GM12891 (cell line): Measurements from ENCODE around the gene FILIP1L.

Experiments
- DNase-seq: peaks from one replicate; pipeline ENCODE4 v3.0.0; 2011; ENCODE audit warnings: low spot score; ENCODE audit not compliant: insufficient read length
- FAIRE-seq: peaks from 2 replicates; lab custom pipeline; 2011; peaks lifted over from hg19 to GRCh38; lab: Jason Lieb, UNC
- PAX5 ChIP-seq: IDR thresholded peaks from 2 replicates; pipeline ENCODE4 v1.6.1; 2011; ENCODE audit warnings: low read length, moderate library complexity, mild to moderate bottlenecking; ENCODE audit not compliant: insufficient read depth, severe bottlenecking
- POLR2A ChIP-seq: IDR thresholded peaks from 2 replicates; pipeline ENCODE4 v1.6.1; 2011; ENCODE audit warnings: low read depth, low read length, control low read depth
- POLR2AphosphoS5 ChIP-seq: IDR thresholded peaks from 2 replicates; pipeline ENCODE4 v1.6.1; 2011; ENCODE audit warnings: low read depth, low read length, control low read depth
- POU2F2 ChIP-seq: IDR thresholded peaks from 2 replicates; pipeline ENCODE4 v1.6.1; 2011; ENCODE audit warnings: low read depth, mild to moderate bottlenecking, control low read depth, low read length, moderate library complexity
- SPI1 ChIP-seq: IDR thresholded peaks from 2 replicates; pipeline ENCODE4 v1.6.1; 2011; ENCODE audit warnings: low read depth, low read length, control low read depth
- TAF1 ChIP-seq: IDR thresholded peaks from 2 replicates; pipeline ENCODE4 v1.6.1; 2011; ENCODE audit warnings: low read depth, low read length, control low read depth

The FILIP1L gene

DNA sequence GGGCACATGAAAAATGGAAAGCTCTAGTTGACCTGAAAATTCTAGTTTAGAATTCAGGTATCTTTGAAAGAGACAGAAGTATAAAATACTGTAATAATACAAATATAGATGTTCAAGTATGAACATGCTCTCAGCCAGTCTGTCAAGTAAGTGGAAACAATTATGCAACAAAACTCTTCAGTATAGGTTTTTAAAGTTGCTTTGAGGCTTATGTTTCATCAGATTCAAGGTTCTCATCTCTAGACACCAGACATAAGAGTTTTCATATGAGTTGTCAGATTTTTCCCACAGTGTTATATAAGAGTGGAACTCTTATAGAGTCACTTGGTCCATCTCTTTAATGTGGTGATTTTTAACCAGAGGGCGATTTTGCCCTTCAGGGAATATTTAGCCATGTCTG lies 274.7 kb downstream of the FILIP1L start:
- FAIRE-seq (no peak), DNase-seq (no peak)
- no peak for TF ChIP-seq POLR2AphosphoS5
- no peak for TF ChIP-seq POLR2A

DNA sequence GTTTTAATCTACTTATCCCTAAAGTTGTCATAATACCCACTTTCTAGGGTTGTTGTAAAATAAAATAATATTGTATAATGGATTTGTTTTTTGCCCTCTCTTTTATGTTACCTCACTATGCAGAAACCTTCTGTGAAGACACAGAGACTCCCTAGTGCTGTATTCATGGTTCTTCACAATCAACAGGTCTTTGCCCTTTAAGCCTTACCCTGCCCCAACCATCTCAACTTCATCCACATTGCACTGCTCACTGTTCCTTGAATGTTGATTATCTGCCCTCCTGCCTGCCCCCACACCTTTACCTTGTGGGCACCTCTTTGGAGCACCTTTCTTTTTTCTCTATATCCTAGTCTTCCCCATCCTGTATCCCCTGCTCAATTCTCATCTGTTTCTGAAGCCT lies 275.5 kb downstream of the FILIP1L start:
- no peak for DNase-seq
- no peak for FAIRE-seq
- no peak for TF ChIP-seq TAF1
- no peak for TF ChIP-seq POLR2A
- TF ChIP-seq POU2F2: no peak
- no peak for TF ChIP-seq SPI1
- no peak for TF ChIP-seq PAX5
- TF ChIP-seq POLR2AphosphoS5: no peak

GRCh38 chr3:99837715-99838114 lies 276.6 kb downstream of the FILIP1L start:
- no peak for DNase-seq
- TF ChIP-seq PAX5: no peak
- no peak for TF ChIP-seq SPI1
- no peak for TF ChIP-seq POU2F2
- TF ChIP-seq POLR2A: no peak
- TF ChIP-seq TAF1: no peak
- TF ChIP-seq POLR2AphosphoS5: no peak
- FAIRE-seq: no peak

DNA sequence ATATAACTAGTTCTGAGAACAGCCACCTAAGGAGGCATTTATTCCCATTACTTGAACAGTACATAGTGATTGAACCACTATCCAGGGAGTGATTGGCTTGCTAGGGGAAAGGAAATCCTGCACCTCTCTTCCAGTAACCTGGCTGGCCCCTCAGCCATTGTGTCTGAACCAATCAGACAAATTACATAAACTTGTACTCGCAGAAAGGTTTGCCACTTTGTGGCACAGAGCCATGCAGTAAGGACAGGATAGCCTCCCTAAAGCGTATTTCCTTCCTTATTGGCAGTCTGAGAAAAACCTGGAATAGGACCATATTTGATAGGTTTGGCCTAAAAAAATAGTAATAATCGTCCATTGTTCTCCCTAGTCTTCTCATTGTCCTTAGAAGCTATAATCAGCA lies 277.6 kb downstream of the FILIP1L start:
- no peak for DNase-seq
- TF ChIP-seq POLR2A: no peak
- TF ChIP-seq POLR2AphosphoS5: no peak
- no peak for TF ChIP-seq SPI1
- no peak for TF ChIP-seq POU2F2
- no peak for TF ChIP-seq TAF1
- TF ChIP-seq PAX5: no peak
- no peak for FAIRE-seq

DNA sequence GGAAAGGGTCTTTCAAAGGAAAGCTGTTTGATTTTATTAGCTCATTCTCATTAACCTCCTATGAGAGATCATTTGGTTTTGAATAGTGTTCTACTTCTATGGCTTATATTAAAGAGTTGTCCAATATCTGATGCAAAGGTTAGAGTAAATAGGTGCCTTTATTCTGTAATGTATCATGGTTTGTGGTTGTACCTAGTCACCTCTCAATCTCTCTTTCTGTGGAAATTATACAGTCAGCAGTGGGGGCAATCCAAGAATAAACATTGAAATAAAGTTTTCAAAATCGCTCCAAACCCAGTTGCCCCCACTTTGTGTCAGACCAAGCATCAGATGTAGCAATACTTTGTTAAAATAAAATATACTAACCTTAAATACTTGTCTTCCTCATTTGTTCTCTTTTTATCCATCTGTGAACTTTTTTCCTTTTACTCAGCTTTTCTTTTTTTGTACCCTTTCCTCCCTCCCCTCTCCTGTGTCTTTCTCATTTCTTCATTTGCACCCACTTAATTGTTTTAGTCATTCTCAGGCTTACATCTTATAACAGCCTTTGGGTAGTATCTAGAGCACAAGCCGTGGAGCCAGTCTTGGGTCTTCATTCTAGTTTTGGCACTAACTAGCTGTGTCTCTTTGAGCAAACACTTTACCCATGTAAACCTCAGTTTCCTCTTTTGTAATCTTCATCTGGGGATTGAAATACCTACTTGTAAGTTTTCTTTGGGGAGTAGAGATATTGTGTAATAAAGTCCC lies 279.9 kb downstream of the FILIP1L start:
- DNase-seq (no peak), FAIRE-seq (no peak)
- no peak for TF ChIP-seq POLR2AphosphoS5
- TF ChIP-seq POLR2A: no peak
- TF ChIP-seq PAX5: no peak
- TF ChIP-seq TAF1: no peak
- TF ChIP-seq POU2F2: no peak
- no peak for TF ChIP-seq SPI1

DNA sequence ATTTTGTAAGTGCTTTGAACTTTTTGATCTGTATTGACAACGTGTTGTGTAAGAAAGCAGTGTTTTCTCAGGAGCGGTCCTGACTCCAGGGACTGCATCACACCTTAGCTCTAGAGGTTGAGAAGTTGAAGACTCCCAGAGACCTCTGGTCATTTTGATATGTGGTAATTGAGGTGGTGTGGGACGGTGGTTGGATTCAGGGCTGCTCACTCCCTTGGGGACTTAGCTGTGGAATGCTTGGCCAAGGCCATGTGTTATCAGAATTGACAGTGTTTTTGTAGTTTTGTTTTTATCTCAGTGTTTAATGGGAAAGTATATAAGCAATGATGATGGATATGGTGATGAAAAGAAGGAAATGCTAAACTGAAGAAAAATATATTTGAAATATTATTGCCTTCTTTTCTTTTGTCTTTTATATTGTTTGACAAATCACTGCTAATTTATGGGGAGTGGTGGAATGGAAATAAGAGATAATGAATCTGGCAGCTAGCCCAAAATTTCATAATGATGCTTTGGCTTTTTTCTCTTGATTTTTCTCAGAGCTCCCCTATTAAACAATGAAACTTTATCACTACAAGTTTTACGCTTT lies 280.6 kb downstream of the FILIP1L start:
- FAIRE-seq (no peak), DNase-seq (no peak)
- no peak for TF ChIP-seq PAX5
- TF ChIP-seq TAF1: no peak
- no peak for TF ChIP-seq POU2F2
- TF ChIP-seq POLR2AphosphoS5: no peak
- TF ChIP-seq POLR2A: no peak
- no peak for TF ChIP-seq SPI1

GRCh38 chr3:99829844-99830243 lies 284.5 kb downstream of the FILIP1L start:
- DNase-seq (no peak), FAIRE-seq (no peak)
- no peak for TF ChIP-seq SPI1

DNA sequence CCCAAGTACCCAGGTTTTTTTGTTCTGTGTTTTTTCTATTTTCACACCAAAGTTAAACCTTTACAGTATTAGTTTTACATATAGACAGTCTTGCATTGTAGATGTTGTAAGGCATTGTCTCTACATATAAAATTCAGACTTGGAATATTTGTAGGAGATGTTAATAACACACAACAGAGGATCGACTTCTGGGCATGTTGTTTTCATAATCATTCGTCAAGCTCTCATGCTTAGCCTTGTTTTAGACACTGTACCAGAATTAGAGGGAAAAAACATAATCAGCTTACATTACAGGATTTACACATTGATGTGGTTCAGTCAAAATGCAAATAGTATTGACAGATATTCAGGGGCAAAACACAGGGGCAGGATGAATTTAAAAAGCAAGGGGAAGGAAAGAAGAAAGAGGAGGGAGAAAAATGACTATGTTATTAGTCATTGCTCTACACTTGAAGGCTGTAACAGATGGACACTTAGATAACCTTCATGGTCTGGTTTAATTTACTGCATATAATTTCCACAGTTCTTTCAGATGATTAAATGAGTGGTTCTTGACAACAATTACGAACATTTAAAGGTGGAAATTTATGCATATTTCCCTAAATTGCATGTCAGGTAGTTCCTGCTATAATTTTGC lies 289.2 kb downstream of the FILIP1L start:
- FAIRE-seq (peak; percentile 58), DNase-seq (no peak)
- TF ChIP-seq SPI1: no peak
- no peak for TF ChIP-seq TAF1
- no peak for TF ChIP-seq PAX5
- TF ChIP-seq POLR2AphosphoS5: no peak
- TF ChIP-seq POLR2A: no peak
- TF ChIP-seq POU2F2: no peak

DNA sequence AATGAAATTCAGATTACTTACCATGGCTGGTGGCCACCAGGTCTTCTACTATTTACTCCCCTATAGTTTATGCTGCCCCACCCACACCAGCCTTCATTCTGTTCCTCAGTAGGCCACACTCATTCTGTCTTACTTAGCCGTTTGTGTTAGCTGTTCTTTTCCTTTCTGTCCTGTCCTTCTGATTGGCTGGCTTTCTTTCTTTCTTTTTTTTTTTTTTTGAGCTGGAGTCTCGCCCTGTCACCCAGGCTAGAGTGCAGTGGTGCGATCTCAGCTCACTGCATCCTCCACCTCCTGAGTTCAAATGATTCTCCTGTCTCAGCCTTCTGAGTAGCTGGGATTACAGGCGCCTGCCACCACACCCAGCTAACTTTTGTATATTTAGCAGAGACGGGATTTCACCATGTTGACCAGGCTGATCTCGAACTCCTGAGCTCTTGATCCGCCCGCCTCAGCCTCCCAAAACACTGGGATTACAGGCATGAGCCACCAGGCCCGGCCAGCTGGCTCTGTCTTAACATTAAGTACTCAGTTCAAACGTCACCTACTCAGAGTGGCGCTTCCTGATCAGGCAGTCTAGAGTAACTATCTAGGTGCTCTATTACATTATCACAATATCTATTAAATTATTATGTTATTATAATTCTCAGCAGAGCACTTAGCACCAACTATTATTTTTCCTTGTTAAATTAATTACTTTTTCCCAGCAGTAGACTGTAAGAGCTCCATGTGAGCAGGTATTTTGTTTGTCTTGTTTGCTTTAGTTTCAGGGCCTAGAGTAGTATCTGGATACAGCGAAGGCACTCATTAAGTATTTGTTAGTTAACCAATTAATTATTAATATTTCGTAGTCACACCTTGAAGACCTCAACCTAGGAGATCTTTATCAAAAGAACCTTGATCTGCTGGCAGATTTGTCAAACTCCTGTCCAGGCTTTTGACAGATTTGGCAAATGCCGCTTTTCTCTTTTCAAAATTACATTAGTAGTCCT lies 290.3 kb downstream of the FILIP1L start:
- DNase-seq: no peak

DNA sequence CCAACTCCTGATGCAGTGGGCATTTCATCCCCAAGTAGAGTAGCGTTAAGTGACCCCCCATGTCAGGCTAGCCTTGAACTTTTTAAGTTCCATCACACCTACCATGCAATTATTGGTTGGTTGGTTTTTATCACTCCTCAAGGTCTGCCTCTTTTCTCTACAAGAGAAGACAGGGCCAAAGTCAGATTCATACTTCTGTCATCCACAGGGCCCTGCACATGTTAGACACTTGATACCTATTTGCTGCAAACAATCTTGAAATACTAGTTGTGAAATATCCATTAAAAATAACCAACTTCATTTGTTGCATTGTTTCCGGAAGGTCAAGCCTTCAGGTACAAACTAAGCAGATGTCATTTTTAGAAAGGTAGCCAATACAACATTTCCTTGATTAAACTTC lies 295.5 kb downstream of the FILIP1L start:
- DNase-seq (no peak), FAIRE-seq (peak; percentile 51)
- TF ChIP-seq TAF1: no peak
- no peak for TF ChIP-seq POLR2AphosphoS5
- no peak for TF ChIP-seq POU2F2
- no peak for TF ChIP-seq SPI1
- TF ChIP-seq POLR2A: no peak
- TF ChIP-seq PAX5: no peak

More for the DNA sequence above, 290.3 kb downstream of the FILIP1L start:
- no peak for FAIRE-seq
- TF ChIP-seq POLR2A (no peak), POLR2AphosphoS5 (no peak)
